B cell (primary cell): ENCODE measurements around the gene RBMX.

Source experiments
- EZH2 ChIP-seq: IDR thresholded peaks from 2 replicates; pipeline ENCODE4 v1.6.1; 2012; ENCODE audit warnings: borderline replicate concordance, low read depth, mild to moderate bottlenecking, moderate library complexity, low read length; ENCODE audit not compliant: insufficient read depth, poor library complexity, severe bottlenecking
- TF ChIP-seq, protein P1 (sequence below): fragments of 200-600 bp; IDR thresholded peaks from one replicate; pipeline ENCODE4 v1.8.0; 2022; ENCODE audit warnings: antibody characterized with exemption, mild to moderate bottlenecking

DNA sequence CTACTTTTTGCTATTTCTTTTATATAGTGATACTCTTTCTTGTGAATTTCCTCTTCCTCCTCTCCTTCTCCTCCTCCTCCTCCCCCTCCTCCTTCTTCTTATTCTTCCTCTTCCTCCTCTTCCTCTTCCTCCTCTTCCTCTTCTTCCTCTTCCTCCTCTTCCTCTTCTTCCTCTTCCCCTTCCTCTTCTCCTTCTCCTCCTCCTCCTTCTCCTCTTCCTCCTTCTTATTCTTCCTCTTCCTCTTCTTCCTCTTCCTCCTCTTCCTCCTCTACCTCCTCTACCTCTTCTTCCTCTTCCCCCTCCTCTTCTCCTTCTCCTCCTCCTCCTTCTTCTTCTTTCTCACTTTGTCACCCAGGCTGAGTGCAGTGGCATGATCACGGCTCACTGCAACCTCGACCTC, 36.3 kb upstream of the RBMX start:
- TF ChIP-seq, protein P1, sequence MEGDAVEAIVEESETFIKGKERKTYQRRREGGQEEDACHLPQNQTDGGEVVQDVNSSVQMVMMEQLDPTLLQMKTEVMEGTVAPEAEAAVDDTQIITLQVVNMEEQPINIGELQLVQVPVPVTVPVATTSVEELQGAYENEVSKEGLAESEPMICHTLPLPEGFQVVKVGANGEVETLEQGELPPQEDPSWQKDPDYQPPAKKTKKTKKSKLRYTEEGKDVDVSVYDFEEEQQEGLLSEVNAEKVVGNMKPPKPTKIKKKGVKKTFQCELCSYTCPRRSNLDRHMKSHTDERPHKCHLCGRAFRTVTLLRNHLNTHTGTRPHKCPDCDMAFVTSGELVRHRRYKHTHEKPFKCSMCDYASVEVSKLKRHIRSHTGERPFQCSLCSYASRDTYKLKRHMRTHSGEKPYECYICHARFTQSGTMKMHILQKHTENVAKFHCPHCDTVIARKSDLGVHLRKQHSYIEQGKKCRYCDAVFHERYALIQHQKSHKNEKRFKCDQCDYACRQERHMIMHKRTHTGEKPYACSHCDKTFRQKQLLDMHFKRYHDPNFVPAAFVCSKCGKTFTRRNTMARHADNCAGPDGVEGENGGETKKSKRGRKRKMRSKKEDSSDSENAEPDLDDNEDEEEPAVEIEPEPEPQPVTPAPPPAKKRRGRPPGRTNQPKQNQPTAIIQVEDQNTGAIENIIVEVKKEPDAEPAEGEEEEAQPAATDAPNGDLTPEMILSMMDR = no peak
- TF ChIP-seq EZH2 = no peak
